GM12878 (cell line): ENCODE results near the gene TYR. TPM values are rescaled to one million over a fixed set of nuclear protein-coding genes. Genes with fewer than 3 reads are reported as not detected.
"Not testable (repeated sequence)": the region's sequence is repeated elsewhere in the genome, so short reads cannot be mapped to it uniquely, and the experiment has no call there.

Source experiments
- ATAC-seq: fragments of 200-7000 bp; cut with Tn5 transposase; 3 replicates; pipeline ENCODE4 v1.9.1; 2020; ENCODE audit warnings: mild to moderate bottlenecking, moderate library complexity
- BruUV-seq: library from RNA; stranded (reverse); fragments of 400-500 nt; replicated peaks from 2 replicates; lab custom pipeline; 2021; lab: Mats Ljungman, UMichigan
- CTCF ChIA-PET: fragments of 300-600 bp; sonication (Branson Sonifier 250); formaldehyde crosslinking; extraction: SDS; loops from one replicate; lab custom pipeline; 2021; ENCODE audit warnings: inconsistent platforms; lab: Yijun Ruan, JAX
- POLR2A ChIA-PET: fragments of 350-600 bp; formaldehyde crosslinking; extraction: SDS; loops from one replicate; lab custom pipeline; 2021; ENCODE audit warnings: inconsistent platforms; lab: Charles Lee
- RAD21 ChIA-PET: fragments of 300-600 bp; sonication (Branson Sonifier 250); formaldehyde crosslinking; loops from one replicate; lab custom pipeline; 2023; ENCODE audit warnings: antibody characterized with exemption; ENCODE audit not compliant: unreplicated experiment; lab: Charles Lee
- SMC1A ChIA-PET: fragments of 300-600 bp; sonication (Branson Sonifier 250); formaldehyde crosslinking; loops from one replicate; lab custom pipeline; 2023; ENCODE audit not compliant: unreplicated experiment, uncharacterized antibody; lab: Charles Lee
- DNase-seq: peaks from one replicate; pipeline ENCODE4 v3.0.0-alpha.2; 2011; ENCODE audit warnings: low read depth, low spot score
- FAIRE-seq: peaks from 3 replicates; lab custom pipeline; 2011; peaks lifted over from hg19 to GRCh38; lab: Jason Lieb, UNC
- H2AFZ ChIP-seq: 2 replicates; pipeline ENCODE4 v1.6.0; 2011; ENCODE audit warnings: low read depth, low read length, control low read depth; ENCODE audit not compliant: control insufficient read depth
- H3K27ac ChIP-seq: 2 replicates; pipeline ENCODE4 v1.5.1; 2011; ENCODE audit warnings: control low read depth; ENCODE audit not compliant: control insufficient read depth, insufficient read depth
- H3K27me3 ChIP-seq, 2 experiments: replicated peaks in 1 of 2; 2 replicates each; pipeline versions ENCODE4 v1.6.0 to v1.6.1; 2011; ENCODE audit warnings: low read length in 1 of 2; ENCODE audit not compliant: control insufficient read depth in 2 of 2, insufficient read depth in 2 of 2
- H3K36me3 ChIP-seq, 2 experiments: 2 replicates each; pipeline ENCODE4 v1.5.1; 2011; ENCODE audit warnings: low read length in 1 of 2; ENCODE audit not compliant: control insufficient read depth in 2 of 2, insufficient read depth in 2 of 2
- H3K4me1 ChIP-seq: 2 replicates; pipeline ENCODE4 v1.6.1; 2011; ENCODE audit warnings: mild to moderate bottlenecking, low read length, moderate library complexity, mixed read lengths; ENCODE audit not compliant: control insufficient read depth, insufficient read depth
- H3K4me2 ChIP-seq: 2 replicates; pipeline ENCODE4 v1.6.0; 2011; ENCODE audit warnings: control low read depth; ENCODE audit not compliant: control insufficient read depth, insufficient read depth
- H3K4me3 ChIP-seq: fragments of 200-600 bp; sonication (generic); 2 replicates; pipeline ENCODE4 v1.5.1; 2016
- H3K79me2 ChIP-seq: 2 replicates; pipeline ENCODE4 v1.6.0; 2011; ENCODE audit warnings: low read length; ENCODE audit not compliant: control insufficient read depth, insufficient read depth
- H3K9ac ChIP-seq: 2 replicates; pipeline ENCODE4 v1.8.0; 2011; ENCODE audit warnings: low read length, control low read depth, mixed read lengths; ENCODE audit not compliant: control insufficient read depth, insufficient read depth
- H3K9me3 ChIP-seq: replicated peaks from 3 replicates; pipeline ENCODE4 v1.5.1; 2011; ENCODE audit warnings: mild to moderate bottlenecking, low read length; ENCODE audit not compliant: control insufficient read depth, insufficient read depth
- H4K20me1 ChIP-seq: 2 replicates; pipeline ENCODE4 v1.6.0; 2011; ENCODE audit not compliant: control insufficient read depth, insufficient read depth
- WGBS: methylation state at CpG from one replicate; pipeline ENCODE4 v1.1.6; 2016; ENCODE audit warnings: low lambda C conversion rate; ENCODE audit not compliant: insufficient replicate concordance, insufficient coverage; ENCODE audit errors: missing lambda C conversion rate; 5-methylcytosine and 5-hydroxymethylcytosine counted together
- in situ Hi-C: fragments of 300-500 bp; cut with MboI; formaldehyde crosslinking; loops from 9 replicates; pipeline ENCODE4 v1.14.3; 2018; ENCODE audit warnings: mixed read lengths
- intact Hi-C: fragments of 100-400 bp; cut with micrococcal nuclease; formaldehyde crosslinking; loops from one replicate; pipeline ENCODE4 v1.14.2; 2022; ENCODE audit not compliant: unreplicated experiment
- polyA plus RNA-seq, 11 experiments: library from polyadenylated mRNA; depleted of rRNA in 4 of 11; unstranded in 6 of 11; stranded (reverse) in 5 of 11; fragments of >200 nt; fragmentation: Nextera tagmentation in 4 of 11; fragmentation: Illumina TruSeq in 1 of 11; extraction: Ambion mirVana in 4 of 11; extraction: Trizol in 1 of 11; gene quantifications; 1 replicate in 1 of 11; 2 replicates in 10 of 11; pipeline versions ENCODE4 v1.2.1 to v1.2.3, GENCODE V29; 2011 to 2016; ENCODE audit warnings: inconsistent platforms in 2 of 11, missing spikeins in 2 of 11, low read depth in 1 of 11
- total RNA-seq, 4 experiments: library from RNA; depleted of rRNA in 3 of 4; stranded (reverse); fragments of >200 nt in 3 of 4; fragmentation: Illumina TruSeq in 1 of 4; extraction: Trizol in 1 of 4; gene quantifications; 2 replicates each; pipeline versions ENCODE4 v1.2.1 to v1.2.3, GENCODE V29; 2013 to 2021

Gene TYR
- total and polyA plus RNA-seq, 10 of the 15 experiments (the other 5 are each of a cell fraction or from before 2014, with no cell fraction given), result not detected

DNA sequence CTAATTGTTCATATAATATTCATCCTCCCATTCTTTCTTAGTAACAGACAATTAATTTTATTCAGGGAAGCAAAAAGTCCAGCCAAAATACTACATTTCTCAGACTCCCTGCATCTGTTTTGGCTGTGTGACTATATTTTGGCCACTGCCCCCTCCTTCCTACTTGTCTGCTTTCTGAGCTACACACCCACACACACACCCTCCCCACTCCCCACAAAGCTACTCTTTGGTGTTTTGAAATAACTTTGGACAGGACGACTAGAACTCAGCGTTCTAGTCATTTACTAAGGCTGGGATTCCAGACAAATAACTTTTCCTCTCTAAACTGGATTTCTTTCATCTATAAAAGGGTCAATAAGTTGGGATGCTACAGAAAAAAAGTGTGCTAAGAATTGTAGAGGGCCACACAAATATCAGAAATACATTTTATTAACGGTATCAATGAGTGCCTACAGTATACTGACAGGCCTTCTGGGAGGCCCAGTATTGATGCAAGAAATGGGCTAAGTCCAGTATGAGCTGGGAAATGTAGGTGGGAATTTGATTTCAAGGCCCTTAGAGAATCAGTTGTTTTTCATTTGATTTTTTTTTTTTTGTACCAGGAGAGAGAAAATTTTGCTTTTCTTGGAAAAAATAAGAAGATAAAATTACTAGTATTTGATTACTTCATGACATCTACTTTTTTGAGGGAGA is 165.4 kb downstream of the TYR start:
- CTCF ChIA-PET, H4K20me1 ChIP-seq, H3K27ac ChIP-seq, H3K4me1 ChIP-seq, H3K27me3 ChIP-seq, H3K79me2 ChIP-seq, ATAC-seq, intact Hi-C loops, in situ Hi-C loops, DNase-seq, FAIRE-seq, H3K36me3 ChIP-seq, BruUV-seq, H3K9me3 ChIP-seq, H2AFZ ChIP-seq, RAD21 ChIA-PET, POLR2A ChIA-PET, SMC1A ChIA-PET, H3K9ac ChIP-seq, H3K4me3 ChIP-seq, H3K4me2 ChIP-seq: not testable (repeated sequence)
- WGBS, result 0% methylated on average over 3 of the region's 3 CpGs

Other genes starting within 250 kb of the TYR start
- gene GRM5, start 111.9 kb upstream of the TYR start, total RNA-seq (2014; rRNA removed), result not detected in 2 replicates
- not detected in 2 replicates for gene GRM5, start 111.9 kb upstream of the TYR start, total RNA-seq (2014; rRNA removed; fragmentation: Illumina TruSeq; extraction: Trizol)
- not detected in 2 replicates for gene GRM5, start 111.9 kb upstream of the TYR start, total RNA-seq (2021)
- 0.01 TPM in 1 of 2 replicates, not detected in the other for gene GRM5, start 111.9 kb upstream of the TYR start, polyA plus RNA-seq (2011; rRNA removed)
- gene GRM5, start 111.9 kb upstream of the TYR start, polyA plus RNA-seq (2014; fragmentation: Illumina TruSeq; extraction: Trizol), result not detected in 2 replicates
- not detected for gene GRM5, start 111.9 kb upstream of the TYR start, polyA plus RNA-seq (2014; fragmentation: Nextera tagmentation; extraction: Ambion mirVana)
- not detected in 2 replicates for gene GRM5, start 111.9 kb upstream of the TYR start, polyA plus RNA-seq (2014; rRNA removed)
- not detected for gene GRM5, start 111.9 kb upstream of the TYR start, polyA plus RNA-seq (2016; fragmentation: Nextera tagmentation; extraction: Ambion mirVana)